ENCODE measurements around the gene MARCHF4.

DNA sequence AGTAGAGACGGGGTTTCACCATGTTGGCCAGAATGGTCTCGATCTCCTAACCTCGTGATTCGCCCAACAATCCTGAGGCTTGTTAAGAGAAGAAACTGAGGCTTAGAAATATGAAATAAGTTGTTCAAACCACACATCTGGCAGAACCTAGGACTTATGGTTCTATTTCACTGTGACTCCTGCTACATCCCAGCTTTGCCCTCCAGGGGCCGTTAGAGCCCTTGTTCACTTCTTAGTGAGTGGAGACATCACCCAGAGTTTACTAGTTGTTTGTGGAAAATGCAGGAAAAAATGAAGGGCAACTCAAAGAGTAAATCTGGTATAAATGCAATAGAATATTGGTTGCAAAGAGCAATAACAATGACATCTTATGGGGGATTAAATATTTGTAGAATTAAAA, 43.9 kb downstream of the MARCHF4 start:
- TF ChIP-seq POLR2A (IDR thresholded peaks at IDR 0.05), result no peak
- TF ChIP-seq, protein P1, sequence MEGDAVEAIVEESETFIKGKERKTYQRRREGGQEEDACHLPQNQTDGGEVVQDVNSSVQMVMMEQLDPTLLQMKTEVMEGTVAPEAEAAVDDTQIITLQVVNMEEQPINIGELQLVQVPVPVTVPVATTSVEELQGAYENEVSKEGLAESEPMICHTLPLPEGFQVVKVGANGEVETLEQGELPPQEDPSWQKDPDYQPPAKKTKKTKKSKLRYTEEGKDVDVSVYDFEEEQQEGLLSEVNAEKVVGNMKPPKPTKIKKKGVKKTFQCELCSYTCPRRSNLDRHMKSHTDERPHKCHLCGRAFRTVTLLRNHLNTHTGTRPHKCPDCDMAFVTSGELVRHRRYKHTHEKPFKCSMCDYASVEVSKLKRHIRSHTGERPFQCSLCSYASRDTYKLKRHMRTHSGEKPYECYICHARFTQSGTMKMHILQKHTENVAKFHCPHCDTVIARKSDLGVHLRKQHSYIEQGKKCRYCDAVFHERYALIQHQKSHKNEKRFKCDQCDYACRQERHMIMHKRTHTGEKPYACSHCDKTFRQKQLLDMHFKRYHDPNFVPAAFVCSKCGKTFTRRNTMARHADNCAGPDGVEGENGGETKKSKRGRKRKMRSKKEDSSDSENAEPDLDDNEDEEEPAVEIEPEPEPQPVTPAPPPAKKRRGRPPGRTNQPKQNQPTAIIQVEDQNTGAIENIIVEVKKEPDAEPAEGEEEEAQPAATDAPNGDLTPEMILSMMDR (IDR thresholded peaks at IDR 0.05), result no peak
- no peak for TF ChIP-seq POLR2AphosphoS5 (IDR thresholded peaks at IDR 0.05)
